Activated naive CD4-positive, alpha-beta T cell treated with anti-CD3 and anti-CD28 coated beads, Interleukin-2, amount 50 U/mL, for 24 hours (primary cell): ENCODE measurements around the gene EYA2.

ENCODE experiments used
- H3K27ac Mint-ChIP-seq: one replicate; pipeline ENCODE4 v1.8.0; 2021; ENCODE audit warnings: mild to moderate bottlenecking, mixed read lengths
- H3K27me3 Mint-ChIP-seq: one replicate; pipeline ENCODE4 v1.8.0; 2021; ENCODE audit warnings: mixed read lengths
- H3K36me3 Mint-ChIP-seq: one replicate; pipeline ENCODE4 v1.8.0; 2021; ENCODE audit warnings: mixed read lengths
- H3K4me1 Mint-ChIP-seq: one replicate; pipeline ENCODE4 v1.8.0; 2021; ENCODE audit warnings: mixed read lengths
- H3K4me3 Mint-ChIP-seq: one replicate; pipeline ENCODE4 v1.8.0; 2021; ENCODE audit warnings: mild to moderate bottlenecking, mixed read lengths
- H3K9me3 Mint-ChIP-seq: one replicate; pipeline ENCODE4 v1.8.0; 2021; ENCODE audit warnings: mixed read lengths

Gene EYA2

DNA sequence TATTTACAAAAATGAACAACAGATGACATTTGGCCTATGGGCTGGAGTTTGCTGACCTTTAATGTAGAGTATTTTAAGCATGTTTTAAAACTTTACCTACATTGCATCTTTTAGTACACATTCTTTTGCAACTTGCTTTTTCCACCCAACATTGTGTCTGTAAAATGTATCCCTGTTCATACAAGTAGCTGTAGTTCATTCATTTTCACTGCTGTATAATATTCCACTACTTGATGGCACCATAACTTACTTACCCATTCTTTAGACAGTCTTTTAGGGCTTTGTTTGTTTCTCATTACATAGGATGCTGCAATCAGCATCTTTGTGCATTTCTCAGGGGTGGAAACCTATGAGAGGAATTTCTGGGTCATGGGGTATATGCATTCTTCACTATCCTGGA lies 115.1 kb downstream of the EYA2 start:
- H3K27me3 Mint-ChIP-seq: peaks cover 12% of the 10 kb centered on the region
- no peak overlapping the region for H3K27ac Mint-ChIP-seq
- no peak overlapping the region for H3K4me3 Mint-ChIP-seq
- no peaks in the 10 kb centered on the region for H3K9me3 Mint-ChIP-seq
- no peaks in the 10 kb centered on the region for H3K36me3 Mint-ChIP-seq
- H3K4me1 Mint-ChIP-seq: no peaks in the 10 kb centered on the region

DNA sequence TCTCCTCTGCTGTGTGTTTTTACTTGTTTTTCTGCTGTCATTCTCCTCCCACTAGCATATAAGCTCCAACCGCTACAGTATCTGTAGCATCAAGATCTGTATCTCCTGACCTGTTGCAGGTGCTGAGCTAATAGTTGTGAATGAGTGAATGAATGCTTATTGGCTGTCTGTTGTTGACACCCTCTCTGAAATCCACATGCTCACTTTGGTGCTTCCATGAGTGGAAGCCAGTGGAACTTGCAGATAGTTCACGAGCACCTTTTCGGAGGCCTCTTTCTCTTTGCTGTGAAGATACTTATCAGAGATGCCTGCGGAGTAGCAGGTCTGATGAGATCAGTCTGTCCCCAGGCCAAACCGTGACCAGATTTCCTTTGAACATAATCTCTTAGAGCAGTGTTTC lies 117.3 kb downstream of the EYA2 start:
- no peaks in the 10 kb centered on the region for H3K4me1 Mint-ChIP-seq
- no peak overlapping the region for H3K27ac Mint-ChIP-seq

DNA sequence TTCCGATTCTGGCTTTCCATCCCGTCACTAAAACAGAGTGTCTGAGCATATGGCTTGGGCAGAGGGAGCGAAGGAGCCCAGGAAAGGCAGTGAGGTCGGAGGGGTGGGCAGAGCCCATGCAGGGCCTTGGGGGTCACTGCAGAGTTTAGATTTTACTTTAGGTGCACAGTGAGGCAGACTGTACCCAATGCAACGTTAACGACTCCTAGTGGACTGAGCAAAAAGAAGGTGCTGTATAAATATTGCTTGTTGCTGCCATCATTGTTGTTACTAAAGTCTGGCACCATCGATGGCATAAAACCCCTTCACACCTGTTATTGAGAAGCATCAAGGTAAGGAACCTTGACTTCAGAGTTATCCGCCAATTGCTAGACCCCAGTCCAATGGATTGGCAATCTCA lies 119.0 kb downstream of the EYA2 start:
- Mint-ChIP-seq H3K27ac (no peak overlapping the region), H3K9me3 (no peaks in the 10 kb centered on the region), H3K36me3 (no peaks in the 10 kb centered on the region), H3K4me3 (no peak overlapping the region), H3K27me3 (peaks cover 12% of the 10 kb centered on the region), H3K4me1 (no peaks in the 10 kb centered on the region)

More for the DNA sequence above, 117.3 kb downstream of the EYA2 start:
- Mint-ChIP-seq H3K9me3 (no peaks in the 10 kb centered on the region), H3K4me3 (no peak overlapping the region), H3K36me3 (no peaks in the 10 kb centered on the region), H3K27me3 (peaks cover 12% of the 10 kb centered on the region)

DNA sequence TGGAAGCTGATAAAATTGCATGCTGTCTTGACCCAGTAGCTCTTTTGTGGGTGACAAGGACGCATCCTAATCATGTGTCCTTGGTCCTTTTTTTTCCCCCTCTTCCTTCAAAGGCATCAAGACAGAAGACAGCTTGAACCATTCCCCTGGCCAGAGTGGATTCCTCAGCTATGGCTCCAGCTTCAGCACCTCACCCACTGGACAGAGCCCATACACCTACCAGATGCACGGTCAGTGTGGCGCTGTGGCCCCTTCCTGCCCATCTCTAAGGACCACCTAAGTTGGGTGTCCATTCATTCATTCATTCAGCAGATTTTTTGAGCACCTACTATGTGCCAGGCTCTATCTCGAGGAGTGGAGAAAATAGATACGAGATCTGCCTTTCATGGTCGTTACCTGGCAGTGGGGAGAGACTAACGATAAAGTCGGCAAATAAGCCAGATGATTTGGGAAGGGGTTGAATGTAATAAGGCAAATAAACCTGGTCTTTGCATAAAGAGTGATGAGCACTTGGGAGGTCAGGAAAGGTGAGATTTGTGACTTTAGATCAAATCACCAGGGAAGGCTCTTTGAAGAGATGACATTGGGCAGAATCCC lies 121.5 kb downstream of the EYA2 start:
- Mint-ChIP-seq H3K27ac (no peak overlapping the region), H3K9me3 (no peaks in the 10 kb centered on the region), H3K4me3 (no peak overlapping the region), H3K36me3 (no peaks in the 10 kb centered on the region), H3K27me3 (peaks cover 12% of the 10 kb centered on the region), H3K4me1 (no peaks in the 10 kb centered on the region)

DNA sequence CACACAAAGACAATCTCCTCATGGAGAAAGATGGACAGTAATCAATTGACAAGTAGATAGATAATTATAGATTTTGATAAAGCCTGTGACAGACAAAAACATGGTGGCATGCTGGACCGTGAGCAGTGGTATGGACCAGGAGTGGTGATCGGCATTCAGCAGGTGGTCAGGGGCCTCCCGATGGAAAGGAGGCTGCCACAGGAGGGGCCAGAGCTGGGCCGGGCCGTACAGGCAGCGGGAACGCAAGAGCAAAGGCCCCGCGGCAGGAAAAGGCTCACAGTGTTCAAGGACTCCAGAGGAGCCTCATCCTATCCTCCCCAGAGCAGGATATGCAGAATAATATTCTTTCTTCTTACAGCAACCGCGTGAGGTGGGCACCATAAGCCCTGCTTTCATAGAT lies 123.7 kb downstream of the EYA2 start:
- Mint-ChIP-seq H3K4me3 (no peak overlapping the region), H3K9me3 (no peaks in the 10 kb centered on the region), H3K36me3 (no peaks in the 10 kb centered on the region), H3K27ac (no peak overlapping the region), H3K4me1 (no peaks in the 10 kb centered on the region), H3K27me3 (peaks cover 4% of the 10 kb centered on the region)

DNA sequence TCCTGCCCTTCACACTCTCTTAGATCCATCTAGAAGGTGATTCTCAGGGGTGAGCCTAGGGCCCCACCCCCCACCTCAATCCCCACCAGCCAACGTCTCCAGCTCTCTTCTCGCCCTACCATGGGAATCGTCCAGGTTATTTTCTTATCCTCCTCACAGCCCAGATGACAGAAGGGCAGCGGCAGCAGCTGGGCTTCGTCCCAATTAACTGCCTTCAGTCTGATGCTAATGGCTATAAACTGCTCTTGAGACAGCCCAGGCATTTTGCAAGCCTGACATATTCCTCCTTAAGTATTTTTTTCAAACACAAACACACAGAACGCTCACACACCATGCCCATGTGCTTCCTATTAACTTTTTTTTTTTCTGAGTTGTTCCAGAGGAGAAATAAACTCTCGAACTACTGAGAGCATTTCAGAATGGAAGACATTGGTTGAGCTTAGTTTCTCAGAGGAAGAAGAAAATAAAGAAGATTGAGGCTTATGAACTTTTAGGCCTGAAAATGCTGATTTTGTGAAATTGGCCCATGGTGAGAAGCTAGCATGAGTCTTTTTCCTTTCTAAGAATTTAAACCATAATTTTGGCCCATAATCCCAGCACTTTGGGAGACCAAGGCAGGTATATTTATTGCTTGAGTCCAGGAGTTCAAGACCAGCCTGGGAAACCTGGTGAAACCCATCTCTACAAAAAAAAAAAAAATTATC lies 124.6 kb downstream of the EYA2 start:
- H3K4me1 Mint-ChIP-seq: no peaks in the 10 kb centered on the region
- H3K36me3 Mint-ChIP-seq: no peaks in the 10 kb centered on the region
- peaks cover 2% of the 10 kb centered on the region for H3K27me3 Mint-ChIP-seq
- H3K4me3 Mint-ChIP-seq: no peak overlapping the region
- H3K27ac Mint-ChIP-seq: no peak overlapping the region
- no peaks in the 10 kb centered on the region for H3K9me3 Mint-ChIP-seq

DNA sequence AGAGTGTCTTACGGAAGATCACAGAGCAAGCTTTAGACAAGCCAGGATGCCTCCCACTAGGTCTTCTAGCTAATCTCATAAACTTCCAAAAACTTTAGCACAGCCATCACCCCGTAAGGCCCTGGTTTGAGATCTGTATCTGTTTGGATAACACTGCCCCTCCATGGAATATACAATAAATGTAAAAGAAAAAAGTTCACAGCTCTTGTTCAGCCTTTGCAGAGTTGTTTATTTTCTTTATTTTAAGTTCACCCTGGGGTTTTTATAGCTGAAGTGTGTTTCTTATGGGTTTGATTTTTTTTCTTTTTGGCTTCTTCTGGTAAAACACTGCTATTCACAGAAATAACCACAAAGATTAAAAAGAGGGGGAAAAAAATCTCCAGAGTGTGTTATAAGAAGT lies 125.6 kb downstream of the EYA2 start:
- Mint-ChIP-seq H3K27me3 (peaks cover 7% of the 10 kb centered on the region), H3K4me3 (no peak overlapping the region), H3K36me3 (no peaks in the 10 kb centered on the region), H3K27ac (no peak overlapping the region), H3K4me1 (no peaks in the 10 kb centered on the region), H3K9me3 (no peaks in the 10 kb centered on the region)

DNA sequence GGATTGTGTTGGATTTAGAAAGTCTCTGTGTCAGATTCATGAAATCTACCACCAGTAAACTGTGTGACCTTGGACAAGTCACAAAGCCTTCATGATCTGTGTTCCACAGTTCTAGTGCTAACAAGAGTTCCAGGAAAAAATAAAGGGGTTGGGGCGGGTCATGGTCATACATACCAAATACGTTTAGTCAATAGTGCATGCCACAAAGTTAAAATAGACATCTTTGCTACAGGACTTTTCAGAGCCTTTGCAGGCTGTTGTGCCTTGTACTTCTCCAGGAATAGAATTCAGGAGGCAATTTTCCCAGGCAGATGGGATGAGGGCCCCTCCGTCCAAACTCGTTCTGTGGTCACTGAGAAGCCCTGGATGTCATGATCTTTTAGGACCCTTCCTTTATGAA lies 127.2 kb downstream of the EYA2 start:
- H3K9me3 Mint-ChIP-seq: no peaks in the 10 kb centered on the region
- H3K36me3 Mint-ChIP-seq: no peaks in the 10 kb centered on the region
- H3K27me3 Mint-ChIP-seq: peaks cover 12% of the 10 kb centered on the region
- no peak overlapping the region for H3K4me3 Mint-ChIP-seq
- H3K4me1 Mint-ChIP-seq: no peaks in the 10 kb centered on the region
- no peak overlapping the region for H3K27ac Mint-ChIP-seq

DNA sequence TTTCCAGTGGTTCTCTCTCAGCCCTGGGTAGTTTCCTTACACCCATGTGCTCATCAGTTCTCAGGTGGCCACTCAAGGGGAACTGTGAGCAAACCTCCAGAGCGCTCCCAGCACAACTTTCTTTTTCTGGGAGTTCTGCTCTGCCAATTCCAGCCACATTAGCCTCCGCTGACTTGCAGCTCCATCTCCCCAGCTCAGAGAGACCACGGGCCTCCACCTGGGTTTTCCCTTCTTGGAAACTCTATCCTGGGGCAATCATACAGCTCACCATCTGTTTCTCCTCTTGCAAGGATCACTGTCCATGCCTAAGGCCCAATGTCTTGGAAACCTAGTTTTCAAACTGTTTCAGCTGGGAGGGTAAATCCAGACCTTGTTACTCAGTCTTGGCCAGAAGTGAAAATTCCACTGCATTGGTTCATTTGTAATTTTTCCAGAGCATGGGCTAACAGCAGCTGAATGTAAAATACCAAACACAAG lies 129.9 kb downstream of the EYA2 start:
- Mint-ChIP-seq H3K27ac (no peak overlapping the region), H3K4me1 (no peaks in the 10 kb centered on the region), H3K27me3 (peaks cover 15% of the 10 kb centered on the region), H3K4me3 (no peak overlapping the region), H3K9me3 (peaks cover under 1% of the 10 kb centered on the region), H3K36me3 (no peaks in the 10 kb centered on the region)

DNA sequence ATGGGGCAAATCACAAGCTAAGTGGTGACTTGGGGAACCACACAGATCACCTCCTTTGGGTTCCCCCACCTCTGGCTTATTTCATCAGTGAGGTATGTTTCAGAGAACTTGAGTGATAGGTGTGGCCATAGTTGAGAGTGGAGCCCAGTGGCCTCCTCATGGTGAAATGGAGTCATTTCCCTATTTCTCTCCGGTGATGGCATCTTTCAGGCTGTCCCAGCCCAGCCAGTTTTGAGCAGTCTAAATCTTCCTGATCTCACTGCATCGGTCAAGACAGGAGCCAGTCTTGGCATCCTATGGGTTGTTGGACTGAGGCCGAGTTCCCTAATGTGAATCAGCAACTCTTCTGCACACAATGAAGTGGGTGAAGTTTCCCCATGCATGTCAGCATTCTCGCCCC lies 132.4 kb downstream of the EYA2 start:
- Mint-ChIP-seq H3K36me3 (no peaks in the 10 kb centered on the region), H3K4me3 (no peak overlapping the region), H3K4me1 (no peaks in the 10 kb centered on the region), H3K27me3 (peaks cover 16% of the 10 kb centered on the region), H3K9me3 (peaks cover 4% of the 10 kb centered on the region), H3K27ac (no peak overlapping the region)

DNA sequence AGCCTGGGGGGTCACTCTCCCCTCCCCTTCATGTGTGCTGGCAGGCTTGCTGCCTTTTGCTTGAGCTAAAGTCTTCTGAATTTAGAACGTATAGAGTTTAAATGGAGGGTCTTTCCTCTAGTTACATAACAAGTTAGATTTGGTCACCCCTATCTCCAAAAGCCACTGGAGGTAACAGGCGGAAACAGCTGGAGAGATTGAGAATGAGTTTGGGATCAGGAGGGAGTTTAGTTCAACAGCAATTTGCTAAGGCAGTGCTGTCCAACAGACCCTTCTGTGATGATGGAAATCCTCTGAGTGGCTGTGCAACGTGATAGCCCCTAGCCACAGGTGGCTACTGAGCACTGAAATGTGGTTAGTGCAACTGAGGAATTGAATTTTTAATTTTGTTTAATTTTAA lies 132.8 kb downstream of the EYA2 start:
- no peak overlapping the region for H3K27ac Mint-ChIP-seq
- H3K9me3 Mint-ChIP-seq: peaks cover 4% of the 10 kb centered on the region
- no peak overlapping the region for H3K4me3 Mint-ChIP-seq
- no peaks in the 10 kb centered on the region for H3K4me1 Mint-ChIP-seq
- peaks cover 18% of the 10 kb centered on the region for H3K27me3 Mint-ChIP-seq
- no peaks in the 10 kb centered on the region for H3K36me3 Mint-ChIP-seq

DNA sequence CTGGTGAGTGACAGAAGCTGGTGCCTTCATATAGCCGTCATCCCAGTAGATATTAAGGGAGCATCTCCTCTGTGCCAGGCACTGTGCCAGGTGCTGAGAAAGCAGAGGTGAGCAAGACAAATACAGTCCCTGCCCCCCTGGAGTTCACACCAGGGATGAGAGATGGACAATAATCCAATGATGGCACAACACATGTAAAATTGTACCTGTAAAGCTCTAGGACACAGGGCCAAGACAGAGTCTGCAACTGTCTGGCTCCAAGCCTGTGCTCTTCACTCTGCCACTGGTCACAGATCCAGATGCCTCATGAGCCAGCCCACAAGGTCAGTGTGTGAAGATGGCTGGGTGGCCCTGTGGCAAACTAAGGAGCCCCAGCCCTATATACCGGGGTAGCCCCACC lies 133.8 kb downstream of the EYA2 start:
- H3K9me3 Mint-ChIP-seq: peaks cover 4% of the 10 kb centered on the region
- H3K27ac Mint-ChIP-seq: no peak overlapping the region
- no peaks in the 10 kb centered on the region for H3K36me3 Mint-ChIP-seq
- H3K27me3 Mint-ChIP-seq: peaks cover 18% of the 10 kb centered on the region
- no peak overlapping the region for H3K4me3 Mint-ChIP-seq
- H3K4me1 Mint-ChIP-seq: no peaks in the 10 kb centered on the region

DNA sequence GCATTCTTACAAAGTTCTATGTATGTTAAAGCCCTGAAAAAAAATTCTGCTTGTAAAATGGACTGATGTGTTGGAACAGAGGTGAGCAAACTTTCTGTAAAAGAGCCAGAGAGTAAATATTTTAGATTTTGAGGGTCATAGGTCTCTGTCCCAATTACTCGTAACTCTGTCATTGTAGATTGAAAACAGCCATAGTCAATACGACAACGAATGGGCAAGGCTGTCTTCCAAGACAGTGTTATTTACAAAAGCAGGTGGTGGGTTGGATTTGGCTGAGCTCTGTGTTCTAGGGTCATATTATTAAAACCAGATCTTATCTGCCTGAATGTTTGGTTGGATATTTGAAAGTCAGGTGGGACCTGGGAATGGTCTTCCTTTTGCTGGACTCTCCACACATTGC lies 135.2 kb downstream of the EYA2 start:
- Mint-ChIP-seq H3K4me3 (no peak overlapping the region), H3K9me3 (peaks cover 4% of the 10 kb centered on the region), H3K36me3 (no peaks in the 10 kb centered on the region), H3K4me1 (no peaks in the 10 kb centered on the region), H3K27ac (no peak overlapping the region), H3K27me3 (peaks cover 16% of the 10 kb centered on the region)

DNA sequence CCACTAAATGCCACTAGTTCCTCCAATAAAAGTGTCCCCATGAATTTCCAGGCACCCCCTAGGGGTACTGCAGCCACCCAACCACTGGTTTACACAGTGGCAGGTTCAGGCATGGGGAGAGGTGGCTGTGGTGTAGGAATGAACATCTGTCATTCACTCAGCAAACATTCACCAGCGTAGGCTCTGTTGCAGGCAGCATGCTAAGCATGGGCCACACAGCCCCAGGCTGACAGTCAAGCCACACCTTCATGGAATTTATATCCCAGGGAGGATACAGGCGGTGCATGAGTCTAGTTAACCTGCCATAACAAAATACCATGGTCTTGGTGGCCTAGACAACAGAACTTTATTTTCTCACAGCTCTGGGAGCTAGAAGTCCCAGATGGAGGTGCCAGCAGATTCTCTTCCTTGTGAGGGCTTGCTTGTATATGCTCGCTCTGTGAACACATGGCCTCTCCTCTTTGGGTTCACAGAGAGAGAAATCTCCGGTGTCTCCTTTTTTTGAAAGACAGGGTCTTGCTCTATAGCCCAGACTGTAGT lies 135.7 kb downstream of the EYA2 start:
- H3K36me3 Mint-ChIP-seq: no peaks in the 10 kb centered on the region
- H3K27me3 Mint-ChIP-seq: peaks cover 13% of the 10 kb centered on the region
- H3K27ac Mint-ChIP-seq: no peak overlapping the region
- H3K9me3 Mint-ChIP-seq: peaks cover 4% of the 10 kb centered on the region
- H3K4me1 Mint-ChIP-seq: no peaks in the 10 kb centered on the region
- no peak overlapping the region for H3K4me3 Mint-ChIP-seq

DNA sequence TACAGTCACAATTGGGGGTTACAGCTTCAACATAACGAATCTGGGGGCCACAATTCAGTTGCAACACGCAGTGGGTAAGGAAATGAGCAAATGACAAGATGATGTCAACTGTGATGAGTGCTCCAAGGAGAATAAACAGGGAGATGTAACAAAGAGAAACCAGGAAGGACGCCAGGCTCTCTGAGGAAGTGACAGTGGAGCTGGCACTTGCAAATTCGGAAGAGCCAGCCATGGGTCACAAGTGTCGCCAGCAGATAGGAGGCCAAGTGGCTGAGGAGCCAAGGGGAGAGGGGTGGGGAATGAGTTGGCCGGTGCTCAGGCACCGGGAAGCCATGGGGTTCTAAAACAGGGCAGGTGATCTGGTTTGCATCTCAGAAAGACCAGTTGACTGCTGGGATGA lies 136.4 kb downstream of the EYA2 start:
- Mint-ChIP-seq H3K27me3 (peaks cover 10% of the 10 kb centered on the region), H3K36me3 (no peaks in the 10 kb centered on the region), H3K27ac (no peak overlapping the region), H3K4me1 (no peaks in the 10 kb centered on the region), H3K9me3 (peaks cover 4% of the 10 kb centered on the region), H3K4me3 (no peak overlapping the region)

DNA sequence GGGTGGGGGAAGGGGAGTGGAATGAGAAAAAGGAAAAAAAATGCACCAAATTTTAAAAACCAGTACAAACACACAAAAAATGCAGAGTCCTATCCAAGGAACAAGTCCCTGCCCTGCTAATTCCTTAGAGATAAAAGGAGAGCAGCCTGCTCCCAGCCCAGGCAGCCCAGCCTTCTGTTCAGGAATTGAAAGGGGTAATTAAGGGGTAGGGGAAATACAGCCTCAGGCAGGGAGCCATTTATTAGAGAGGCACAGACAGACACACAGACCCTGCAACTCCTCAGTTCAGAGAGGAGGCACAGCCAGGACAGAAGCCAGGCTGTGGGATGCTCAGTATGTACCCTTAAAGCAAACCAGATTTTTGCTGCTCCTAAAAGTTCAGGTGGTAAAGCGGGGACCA lies 137.2 kb downstream of the EYA2 start:
- peaks cover 8% of the 10 kb centered on the region for H3K27me3 Mint-ChIP-seq
- no peaks in the 10 kb centered on the region for H3K4me1 Mint-ChIP-seq
- peaks cover 4% of the 10 kb centered on the region for H3K9me3 Mint-ChIP-seq
- H3K27ac Mint-ChIP-seq: no peak overlapping the region
- H3K4me3 Mint-ChIP-seq: no peak overlapping the region
- no peaks in the 10 kb centered on the region for H3K36me3 Mint-ChIP-seq
